Thyroid gland (tissue), 4 donors: ENCODE measurements around the gene FAXDC2. TPM values are rescaled to one million over a fixed set of nuclear protein-coding genes. Genes with fewer than 3 reads are reported as not detected.
A peak's percentile ranks its signal among the peaks of the same experiment; 100 is the strongest.

Experiments
- DNase-seq, 2 donors: peaks; one replicate each; pipeline ENCODE4 v3.0.0-alpha.2; 2019
- H3K27ac ChIP-seq, 3 donors: fragments of 200-600 bp; sonication (generic); 1 replicate in 2 of 3; 2 replicates in 1 of 3; pipeline ENCODE4 v1.5.1; 2016 to 2019; ENCODE audit warnings: mild to moderate bottlenecking in 1 of 3, moderate library complexity in 1 of 3
- H3K27me3 ChIP-seq: fragments of 200-600 bp; sonication (generic); one replicate; pipeline ENCODE4 v1.5.1; 2019
- H3K36me3 ChIP-seq, 2 donors: fragments of 200-600 bp; sonication (generic); one replicate each; pipeline ENCODE4 v1.5.1; 2016 to 2019
- H3K4me1 ChIP-seq, 2 donors: fragments of 200-600 bp; sonication (generic); one replicate each; pipeline ENCODE4 v1.5.1; 2017 to 2019
- H3K4me3 ChIP-seq, 3 donors: fragments of 200-600 bp; sonication (generic); replicated peaks in 1 of 3; 1 replicate in 2 of 3; 2 replicates in 1 of 3; pipeline ENCODE4 v1.5.1; 2016; ENCODE audit warnings: mild to moderate bottlenecking in 1 of 3
- H3K9me3 ChIP-seq: fragments of 200-600 bp; sonication (generic); one replicate; pipeline ENCODE4 v1.5.1; 2017
- POLR2A ChIP-seq, 2 donors: fragments of 450-650 bp; IDR thresholded peaks; one replicate each; pipeline ENCODE4 v1.6.1; 2017; ENCODE audit warnings: antibody characterized with exemption in 2 of 2, mild to moderate bottlenecking in 2 of 2, moderate library complexity in 1 of 2
- whole genome bisulfite sequencing, 2 donors: methylation state at CpG; one replicate each; pipeline ENCODE4 v1.1.5; 2017; 5-methylcytosine and 5-hydroxymethylcytosine counted together
- intact Hi-C: fragments of 100-400 bp; cut with DNase I; formaldehyde crosslinking; loops from one replicate; pipeline ENCODE4 v1.15.1; 2023
- microRNA counts, 2 donors: library from miRNA; unstranded; fragments of <30 nt; microRNA quantifications; one replicate each; lab custom pipeline; 2016 to 2017
- microRNA-seq: library from miRNA; unstranded; fragments of <30 nt; microRNA quantifications from one replicate; pipeline ENCODE4, GENCODE V29; 2016
- small RNA-seq: library from RNA; depleted of rRNA; stranded (forward); fragments of <200 nt; gene quantifications from one replicate; pipeline ENCODE3, GENCODE V24; 2016
- total RNA-seq, 4 donors: library from RNA; depleted of rRNA; stranded (reverse); fragments of >200 nt; gene quantifications; one replicate each; pipeline ENCODE4 v1.2.3, GENCODE V29; 2016
- TF ChIP-seq, protein P1 (sequence below), 6 experiments: fragments of 200-600 bp in 3 of 6; fragments of 450-650 bp in 3 of 6; sonication (generic) in 3 of 6; IDR thresholded peaks; one replicate each; pipeline ENCODE4 v1.5.1; 2016 to 2019; ENCODE audit warnings: antibody characterized with exemption in 6 of 6, mild to moderate bottlenecking in 2 of 6, inconsistent platforms in 1 of 6, moderate library complexity in 1 of 6

The FAXDC2 gene
- total RNA-seq, 4 donors from 2014 or later = 47.0 to 148 (median 52.9) TPM

DNA sequence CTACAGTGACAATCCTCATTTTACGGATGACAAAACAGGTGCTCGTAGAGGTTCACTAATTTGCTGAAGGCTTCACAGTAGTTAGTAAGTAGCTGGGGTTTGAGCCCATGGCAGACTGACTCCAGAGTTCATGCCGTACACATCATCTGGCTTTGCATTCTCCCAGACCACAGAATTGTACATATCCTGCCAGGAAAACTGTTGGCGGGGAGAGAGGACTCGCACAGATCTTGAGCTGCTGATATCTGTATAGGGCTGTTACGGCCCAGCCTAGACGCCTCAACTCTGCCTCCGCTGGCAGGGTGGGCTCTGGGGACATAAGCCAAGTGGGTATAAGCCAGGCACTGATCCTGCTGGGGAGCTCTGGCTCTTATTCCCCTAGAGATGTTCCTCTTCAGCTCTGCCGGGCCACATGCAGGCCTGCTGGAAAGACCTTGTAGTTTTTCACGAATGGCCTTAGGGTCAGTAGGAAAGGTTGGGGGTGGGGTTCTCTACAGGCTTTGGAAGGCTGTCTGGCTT lies 79.0 kb downstream of the FAXDC2 start:
- H3K36me3 ChIP-seq = no peaks in the 10 kb centered on the region
- 23 to 27% methylated on average over 10 of the region's 10 CpGs for WGBS, 2 donors
- DNase-seq = peak in 1 of 2 donors; percentile 24
- intact Hi-C loops = no loop called here
- H3K9me3 ChIP-seq = no peaks in the 10 kb centered on the region
- TF ChIP-seq, protein P1, sequence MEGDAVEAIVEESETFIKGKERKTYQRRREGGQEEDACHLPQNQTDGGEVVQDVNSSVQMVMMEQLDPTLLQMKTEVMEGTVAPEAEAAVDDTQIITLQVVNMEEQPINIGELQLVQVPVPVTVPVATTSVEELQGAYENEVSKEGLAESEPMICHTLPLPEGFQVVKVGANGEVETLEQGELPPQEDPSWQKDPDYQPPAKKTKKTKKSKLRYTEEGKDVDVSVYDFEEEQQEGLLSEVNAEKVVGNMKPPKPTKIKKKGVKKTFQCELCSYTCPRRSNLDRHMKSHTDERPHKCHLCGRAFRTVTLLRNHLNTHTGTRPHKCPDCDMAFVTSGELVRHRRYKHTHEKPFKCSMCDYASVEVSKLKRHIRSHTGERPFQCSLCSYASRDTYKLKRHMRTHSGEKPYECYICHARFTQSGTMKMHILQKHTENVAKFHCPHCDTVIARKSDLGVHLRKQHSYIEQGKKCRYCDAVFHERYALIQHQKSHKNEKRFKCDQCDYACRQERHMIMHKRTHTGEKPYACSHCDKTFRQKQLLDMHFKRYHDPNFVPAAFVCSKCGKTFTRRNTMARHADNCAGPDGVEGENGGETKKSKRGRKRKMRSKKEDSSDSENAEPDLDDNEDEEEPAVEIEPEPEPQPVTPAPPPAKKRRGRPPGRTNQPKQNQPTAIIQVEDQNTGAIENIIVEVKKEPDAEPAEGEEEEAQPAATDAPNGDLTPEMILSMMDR (IDR thresholded peaks at IDR 0.05) = no peak
- no peak for TF ChIP-seq POLR2A (IDR thresholded peaks at IDR 0.05)
- H3K4me3 ChIP-seq = peak overlapping the region in 1 of 3 donors; percentile 5
- H3K4me1 ChIP-seq = peaks cover 74 to 93% of the 10 kb centered on the region in 2 donors
- H3K27me3 ChIP-seq = no peaks in the 10 kb centered on the region
- peak overlapping the region; percentile 72 to 81 (median 81) for H3K27ac ChIP-seq

DNA sequence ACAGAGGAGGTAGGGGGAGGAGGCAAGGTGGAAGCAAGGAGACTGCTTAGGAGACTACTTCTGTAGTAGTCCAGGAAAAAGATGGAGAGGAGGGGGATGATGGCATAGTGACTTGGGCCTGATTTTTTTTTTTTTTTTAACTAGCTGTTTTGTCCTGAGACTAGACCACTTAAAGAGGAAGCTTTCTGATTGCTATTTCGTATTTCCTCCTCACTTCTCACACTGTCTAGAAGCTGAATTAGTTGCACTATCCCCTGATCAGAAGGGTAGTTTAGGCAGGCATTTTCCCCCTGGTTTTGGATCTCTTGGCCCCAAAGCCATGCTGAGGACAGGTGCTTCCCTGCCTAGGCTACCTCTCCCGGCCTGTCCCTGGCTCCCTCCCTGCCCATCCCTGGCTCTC lies 80.3 kb downstream of the FAXDC2 start:
- WGBS, 2 donors = 63 to 64% methylated on average over 2 of the region's 2 CpGs
- H3K4me1 ChIP-seq = peaks cover 69 to 93% of the 10 kb centered on the region in 2 donors
- no peak for DNase-seq
- H3K27ac ChIP-seq = peak overlapping the region; percentile 36 to 81 (median 72)
- intact Hi-C loops = no loop called here
- no peak overlapping the region for H3K4me3 ChIP-seq
- H3K36me3 ChIP-seq = no peaks in the 10 kb centered on the region
- TF ChIP-seq, protein P1 (IDR thresholded peaks at IDR 0.05) = no peak
- no peak for TF ChIP-seq POLR2A (IDR thresholded peaks at IDR 0.05)
- no peaks in the 10 kb centered on the region for H3K9me3 ChIP-seq
- H3K27me3 ChIP-seq = no peaks in the 10 kb centered on the region

MicroRNAs encoded within 50 kb of the gene (microRNA counts, 767-probe panel; counts per million panel counts)
- microRNA hsa-miR-378h (lab: Ali Mortazavi, UCI) = 0 to 1,743 counts per million in 2 donors

Small RNA genes lying within 50 kb of the gene (microRNA-seq; reads per million reads assigned to microRNA genes)
- gene MIR378H = not detected

Small RNA genes lying within 50 kb of the gene (small RNA-seq; reads per million reads assigned to genes)
- not detected for gene MIR378H

Other genes starting within 250 kb of the FAXDC2 start
- gene LARP1, start 95.2 kb downstream of the FAXDC2 start, total RNA-seq = 100 to 1,000 TPM; 109 to 192 (median 133) TPM
- 100 to 1,000 TPM in 1 of 4 donors, 10 to 100 TPM in 3; 70.3 to 123 (median 88.6) TPM for gene CNOT8, start 8.0 kb upstream of the FAXDC2 start, total RNA-seq
- gene GEMIN5, start 87.6 kb upstream of the FAXDC2 start, total RNA-seq = 10 to 100 TPM; 13.6 to 20.1 (median 15.3) TPM
- gene MRPL22, start 90.5 kb upstream of the FAXDC2 start, total RNA-seq = 10 to 100 TPM in 3 of 4 donors, 1 to 10 TPM in 1; 9.2 to 31.8 (median 25.2) TPM
- not detected for gene KIF4B, start 163.2 kb upstream of the FAXDC2 start, total RNA-seq